Measurements from ENCODE around the gene TOR1A. TPM values are rescaled to one million over a fixed set of nuclear protein-coding genes. Genes with fewer than 3 reads are reported as not detected.

Gene TOR1A
- total RNA-seq, 1 donor from 2014 or later: 19.2 TPM

GRCh38 chr9:129768486-129768885, 55.5 kb downstream of the TOR1A start:
- FAIRE-seq (no peak), DNase-seq (ENCODE audit: low read depth) (no peak)
- no peak for TF ChIP-seq CTCF (IDR thresholded peaks at IDR 0.05; ENCODE audit: insufficient read depth, low read length, severe bottlenecking)
- peaks cover 2% of the 10 kb centered on the region for H3K27me3 ChIP-seq (ENCODE audit: control insufficient read depth, insufficient read depth, low read length)
- no peaks in the 10 kb centered on the region for H3K36me3 ChIP-seq (ENCODE audit: control insufficient read depth, insufficient read depth, low read length)
- no peak overlapping the region for H3K4me3 ChIP-seq (ENCODE audit: low read depth, low read length)

GRCh38 chr9:129765764-129766317, 58.1 kb downstream of the TOR1A start:
- DNase-seq (ENCODE audit: low read depth): no peak
- no peak for FAIRE-seq
- no peaks in the 10 kb centered on the region for H3K36me3 ChIP-seq (ENCODE audit: control insufficient read depth, insufficient read depth, low read length)
- no peak for TF ChIP-seq CTCF (IDR thresholded peaks at IDR 0.05; ENCODE audit: insufficient read depth, low read length, severe bottlenecking)
- H3K27me3 ChIP-seq (ENCODE audit: control insufficient read depth, insufficient read depth, low read length): peaks cover 2% of the 10 kb centered on the region
- no peak overlapping the region for H3K4me3 ChIP-seq (ENCODE audit: low read depth, low read length)

- no peak overlapping the region for H3K4me3 ChIP-seq (ENCODE audit: low read depth, low read length)
- FAIRE-seq: no peak
These were observed 60.7 kb downstream of the TOR1A start for GRCh38 chr9:129762985-129763926.

More at GRCh38 chr9:129762985-129763926, 60.7 kb downstream of the TOR1A start:
- Histone ChIP-seq H3K27me3 (ENCODE audit: control insufficient read depth, insufficient read depth, low read length) (no peaks in the 10 kb centered on the region), H3K36me3 (ENCODE audit: control insufficient read depth, insufficient read depth, low read length) (no peaks in the 10 kb centered on the region)
- no peak for TF ChIP-seq CTCF (IDR thresholded peaks at IDR 0.05; ENCODE audit: insufficient read depth, low read length, severe bottlenecking)
- DNase-seq (ENCODE audit: low read depth): no peak

Other genes with a start within 250 kb of the TOR1A start
- not detected in 2 replicates for gene C9orf50, start 203.0 kb downstream of the TOR1A start, total RNA-seq
- gene NTMT1, start 198.0 kb downstream of the TOR1A start, total RNA-seq: 32.6 and 40.8 TPM in 2 replicates
- 6.1 and 9.2 TPM in 2 replicates for gene ASB6, start 182.0 kb downstream of the TOR1A start, total RNA-seq
- 0.13 TPM in 1 of 2 replicates, not detected in the other for gene PRRX2, start 158.5 kb downstream of the TOR1A start, total RNA-seq
- 0.90 and 11.1 TPM in 2 replicates for gene PTGES, start 71.1 kb downstream of the TOR1A start, total RNA-seq
- gene TOR1B, start 21.0 kb downstream of the TOR1A start, total RNA-seq: 20.7 and 27.9 TPM in 2 replicates
- 55.8 and 65.8 TPM in 2 replicates for gene C9orf78, start 11.1 kb upstream of the TOR1A start, total RNA-seq
- 5.5 and 6.7 TPM in 2 replicates for gene USP20, start 11.3 kb upstream of the TOR1A start, total RNA-seq
- gene FNBP1, start 219.1 kb upstream of the TOR1A start, total RNA-seq: 13.4 and 15.7 TPM in 2 replicates
- 20.4 and 21.6 TPM in 2 replicates for gene GPR107, start 229.8 kb upstream of the TOR1A start, total RNA-seq